HG03521 (cell line): ENCODE data around the gene PIWIL4.

Experiments
- ATAC-seq: cut with Tn5 transposase; IDR thresholded peaks from one replicate; pipeline ENCODE4 v1.9.1; 2021; ENCODE audit warnings: mild to moderate bottlenecking, moderate library complexity; ENCODE audit not compliant: unreplicated experiment

Gene PIWIL4

DNA sequence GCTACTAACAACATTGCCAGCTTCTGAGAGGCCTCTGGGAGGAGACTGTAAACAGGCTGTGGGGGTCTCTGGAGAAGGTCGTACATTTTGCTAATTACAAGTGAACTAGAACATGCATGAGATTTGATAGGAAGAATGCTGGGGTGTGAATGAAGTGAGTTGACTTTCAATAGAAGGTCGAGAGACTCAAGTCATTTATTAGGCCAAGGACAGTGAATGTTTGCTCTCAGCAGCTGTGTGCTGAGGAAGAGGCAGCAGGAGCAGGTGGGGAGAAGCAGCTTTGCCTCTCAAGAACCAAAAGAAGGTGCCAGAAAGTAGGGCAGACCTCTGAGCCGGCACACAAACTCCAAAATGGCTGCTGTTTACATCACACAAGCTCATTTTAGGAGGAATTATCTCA is 91.7 kb downstream of the PIWIL4 start:
- no peak for ATAC-seq

DNA sequence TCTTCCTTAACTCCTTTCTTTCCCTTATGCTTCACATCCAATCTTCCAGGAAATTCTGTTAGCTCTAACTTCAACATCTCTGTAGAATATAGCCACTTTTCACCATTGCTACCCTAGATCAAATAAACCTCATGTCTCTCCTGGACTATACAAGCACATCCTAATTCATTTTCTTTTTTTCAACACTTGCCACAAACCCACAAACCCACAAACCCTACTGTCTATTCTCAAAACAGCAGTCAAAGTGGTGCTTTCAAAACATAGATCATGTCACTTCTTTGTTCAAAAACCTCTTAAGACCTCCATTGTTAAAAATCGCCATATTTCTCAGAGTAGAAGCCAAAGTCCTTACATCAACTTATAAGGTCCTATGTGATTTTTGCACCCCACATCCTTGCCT is 94.3 kb downstream of the PIWIL4 start:
- no peak for ATAC-seq

DNA sequence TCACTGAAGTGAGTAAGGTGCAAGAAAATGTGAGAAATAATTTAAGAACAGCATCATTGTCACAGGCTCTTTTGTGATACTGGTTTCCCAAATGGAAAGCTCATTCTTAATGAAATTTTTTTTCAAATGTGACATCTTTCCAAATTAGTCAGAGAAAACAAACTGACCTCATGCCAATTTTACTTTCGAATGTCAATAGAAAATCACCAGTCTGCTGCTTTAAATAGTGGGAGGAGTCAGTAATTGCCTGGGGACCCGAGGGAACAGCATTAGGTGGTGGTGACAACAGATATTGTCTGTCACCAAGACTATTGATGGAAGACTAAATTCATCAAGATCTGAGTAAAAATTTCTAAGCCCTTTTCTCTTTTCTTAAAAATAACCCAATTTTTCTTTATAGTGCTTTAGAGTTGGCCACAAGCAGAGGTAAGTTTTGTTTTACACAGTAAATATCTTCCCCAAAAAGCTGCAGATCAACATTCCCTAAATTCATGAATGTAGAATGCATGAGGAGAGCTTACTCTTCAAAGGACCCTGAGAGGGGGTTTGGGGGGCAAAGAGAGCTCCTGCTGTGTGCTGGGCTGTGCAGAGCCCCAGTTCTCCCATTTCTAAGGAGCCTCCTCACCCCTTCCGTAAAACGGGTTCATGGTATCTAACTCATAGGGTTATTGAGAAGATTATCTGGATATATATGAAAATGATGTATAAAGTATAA is 95.1 kb downstream of the PIWIL4 start:
- no peak for ATAC-seq

DNA sequence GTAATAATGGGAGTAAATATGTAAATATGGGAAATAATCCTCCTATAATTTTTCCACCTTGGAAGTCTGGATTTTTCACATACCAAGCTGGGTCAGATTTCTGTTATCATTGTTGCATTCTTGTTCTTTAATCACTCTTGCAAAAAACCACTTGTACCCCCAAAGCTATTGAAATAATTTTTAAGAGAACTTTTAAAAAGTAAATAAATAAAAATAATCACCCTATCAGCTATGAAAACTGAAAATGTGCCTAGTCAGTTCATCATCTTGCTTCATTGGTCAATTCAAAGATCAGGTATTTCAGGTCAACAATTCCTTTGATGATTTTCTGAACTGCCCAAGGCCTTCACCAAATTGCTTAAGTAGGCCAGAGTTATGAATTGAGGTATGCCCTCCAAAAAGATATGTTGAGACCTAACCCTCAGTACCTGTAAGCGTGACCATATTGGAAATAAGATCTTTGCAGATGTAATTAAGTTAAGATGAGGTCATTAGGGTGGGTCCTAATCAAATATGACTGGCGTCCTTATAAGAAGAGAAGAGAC is 95.8 kb downstream of the PIWIL4 start:
- no peak for ATAC-seq

DNA sequence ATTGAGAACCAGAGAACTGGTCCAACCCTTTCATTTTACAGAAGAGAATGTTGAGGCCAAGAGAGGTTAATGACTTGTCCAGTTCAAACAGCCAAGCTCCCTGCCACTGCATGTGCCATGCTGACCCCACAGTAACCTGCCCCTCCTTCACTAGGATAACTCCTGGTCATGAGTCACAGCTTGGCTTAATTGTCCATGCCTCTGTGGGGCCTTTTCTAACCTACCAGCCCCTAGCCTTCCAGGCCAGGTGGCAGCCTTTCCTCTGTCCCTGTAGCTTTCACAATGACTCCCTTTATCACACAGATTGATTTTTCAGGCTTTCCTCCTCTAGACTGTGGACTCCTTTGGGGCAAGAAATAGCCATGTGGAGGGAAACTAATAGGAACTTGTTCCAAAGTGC is 97.2 kb downstream of the PIWIL4 start:
- ATAC-seq = no peak

DNA sequence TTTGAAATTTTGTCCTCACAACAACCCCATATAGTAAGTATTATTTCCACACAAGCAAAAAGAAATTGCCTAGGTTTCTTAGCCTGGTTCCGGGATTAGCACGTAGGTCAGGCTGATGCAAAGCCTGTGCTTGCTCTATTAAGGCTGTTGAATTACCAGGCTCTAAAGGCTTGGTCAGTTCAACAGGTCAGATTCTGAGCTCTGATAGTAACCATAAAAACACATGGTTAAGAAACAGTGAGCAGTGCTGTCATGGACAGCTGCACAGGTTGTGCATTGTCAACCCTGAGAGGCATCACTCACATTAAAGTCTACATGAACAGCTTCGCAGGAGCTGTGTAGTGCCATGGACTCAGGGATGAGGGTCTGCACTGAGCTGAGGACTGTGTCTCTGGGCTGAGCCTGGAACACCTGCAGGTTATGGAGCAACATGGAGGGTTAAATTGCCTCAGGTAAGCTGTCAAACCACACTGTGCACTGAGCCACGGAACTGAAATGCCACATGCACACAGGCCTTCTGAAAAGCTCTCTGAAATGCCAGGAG is 98.0 kb downstream of the PIWIL4 start:
- no peak for ATAC-seq

DNA sequence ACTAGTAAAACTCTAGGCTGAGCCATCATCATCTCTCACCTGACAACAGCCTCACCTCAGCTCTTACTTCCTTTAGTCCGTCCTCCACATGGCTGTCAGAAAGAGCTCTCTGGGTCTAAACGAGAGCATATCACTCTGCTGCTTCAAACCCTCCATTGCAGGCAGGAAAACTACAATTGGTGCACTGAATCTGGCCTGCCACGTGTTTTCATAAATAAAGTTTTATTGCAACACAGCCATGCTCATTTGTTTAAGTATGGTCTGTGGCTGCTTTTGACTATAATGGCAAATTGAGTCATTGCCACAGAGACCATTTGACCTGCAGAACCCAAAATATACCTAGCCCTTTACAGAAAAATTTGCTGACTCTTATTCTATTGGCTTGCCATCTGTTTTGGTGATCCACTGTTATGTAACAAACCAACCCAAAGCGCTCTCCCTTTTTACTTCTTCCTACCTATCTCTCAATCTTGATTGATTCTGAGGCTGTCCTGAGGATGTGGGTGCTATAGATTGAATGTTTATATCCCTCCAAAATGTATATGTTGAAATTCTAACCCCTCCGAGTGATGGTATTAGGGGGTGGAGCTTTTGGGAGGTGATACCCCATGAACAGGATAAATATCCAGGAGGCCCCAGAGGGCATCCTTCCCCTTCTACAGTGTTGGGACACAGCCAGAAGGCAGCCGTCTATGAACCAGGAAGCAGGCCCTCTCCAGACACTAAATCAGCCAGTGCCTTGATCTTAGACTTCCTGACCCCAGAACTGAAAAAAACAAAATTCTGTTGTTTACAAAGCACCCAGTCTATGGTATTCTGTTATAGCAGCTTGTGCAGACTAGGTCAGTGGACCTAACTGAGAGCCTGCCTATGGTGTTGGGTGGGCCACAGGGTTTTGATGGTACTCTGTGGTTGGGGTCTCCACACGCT is 99.9 kb downstream of the PIWIL4 start:
- ATAC-seq = no peak

DNA sequence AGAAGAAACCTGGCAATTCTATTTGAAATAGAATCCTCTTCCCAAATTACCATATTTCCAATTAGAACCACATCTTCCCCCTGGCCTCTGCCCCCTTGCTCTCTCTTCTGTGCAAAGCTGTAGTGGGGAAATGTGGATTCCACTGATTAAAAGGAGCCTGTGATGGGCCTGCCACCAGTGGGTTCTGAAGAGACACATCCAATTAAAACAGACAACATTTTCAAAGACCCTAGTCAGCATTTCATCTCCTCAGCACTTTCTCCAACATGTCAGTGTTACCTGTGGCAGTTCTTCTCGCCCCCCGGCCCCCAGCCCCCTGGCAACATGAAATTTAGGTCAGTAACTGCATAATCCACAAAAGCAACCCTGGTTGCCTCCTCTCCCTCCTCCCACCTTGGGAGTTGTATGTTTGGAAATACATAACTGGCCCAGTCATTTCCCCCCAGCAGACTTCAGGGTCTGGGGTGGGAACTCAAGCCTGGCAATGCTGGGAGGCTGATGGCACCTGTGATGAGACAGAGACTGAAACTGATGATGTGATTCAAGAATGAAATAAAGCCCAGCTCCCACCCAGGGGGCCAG is 101.1 kb downstream of the PIWIL4 start:
- ATAC-seq = no peak

DNA sequence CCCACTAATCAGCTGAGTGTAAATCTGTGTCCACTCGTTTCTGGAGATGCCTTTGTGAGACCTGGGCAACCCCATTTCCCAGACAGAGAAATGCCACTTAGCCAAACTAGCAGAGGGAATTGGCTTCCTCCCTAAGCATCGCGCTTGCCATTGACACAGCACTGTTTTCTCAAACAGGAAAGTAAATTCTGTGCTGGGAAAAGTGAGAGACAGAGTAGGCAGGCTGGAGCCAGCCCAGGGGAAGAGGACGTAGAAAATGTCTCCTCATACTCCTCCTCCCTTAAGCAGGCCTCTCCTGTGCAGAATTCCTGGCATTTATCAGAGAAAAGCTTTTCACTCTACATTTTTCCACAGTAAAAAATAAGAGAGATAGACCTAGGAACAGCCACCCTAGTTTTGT is 101.9 kb downstream of the PIWIL4 start:
- ATAC-seq = no peak
